HepG2 (cell line): ENCODE data around the gene CACNA1H.

Source experiments
- TF ChIP-seq, protein P1 (sequence below): sonication (generic); formaldehyde crosslinking; IDR thresholded peaks from 2 replicates; pipeline ENCODE4 v1.4.0; 2020; ENCODE audit warnings: missing genetic modification reagents; ENCODE audit errors: not compliant biosample characterization
- TF ChIP-seq, protein P2 (sequence below): IDR thresholded peaks from 2 replicates; pipeline ENCODE4 v1.4.0; 2020; ENCODE audit warnings: mild to moderate bottlenecking, missing genetic modification reagents

DNA sequence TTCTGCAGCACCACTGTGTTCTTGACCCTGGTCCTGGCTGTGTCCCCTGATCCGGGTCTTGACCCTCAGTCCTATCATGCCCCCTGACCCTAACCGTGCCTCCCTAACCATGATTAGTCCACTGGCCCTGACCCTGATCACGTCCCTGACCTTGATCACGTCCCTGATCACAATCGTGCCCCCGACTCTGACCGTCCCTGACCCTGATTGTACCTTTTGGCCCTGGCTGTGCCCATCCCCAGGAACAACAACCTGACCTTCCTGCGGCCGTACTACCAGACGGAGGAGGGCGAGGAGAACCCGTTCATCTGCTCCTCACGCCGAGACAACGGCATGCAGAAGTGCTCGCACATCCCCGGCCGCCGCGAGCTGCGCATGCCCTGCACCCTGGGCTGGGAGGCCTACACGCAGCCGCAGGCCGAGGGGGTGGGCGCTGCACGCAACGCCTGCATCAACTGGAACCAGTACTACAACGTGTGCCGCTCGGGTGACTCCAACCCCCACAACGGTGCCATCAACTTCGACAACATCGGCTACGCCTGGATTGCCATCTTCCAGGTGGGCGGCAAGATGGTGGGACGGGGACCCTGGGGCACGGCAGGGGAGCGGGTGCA lies 47.2 kb downstream of the CACNA1H start:
- TF ChIP-seq, protein P1, sequence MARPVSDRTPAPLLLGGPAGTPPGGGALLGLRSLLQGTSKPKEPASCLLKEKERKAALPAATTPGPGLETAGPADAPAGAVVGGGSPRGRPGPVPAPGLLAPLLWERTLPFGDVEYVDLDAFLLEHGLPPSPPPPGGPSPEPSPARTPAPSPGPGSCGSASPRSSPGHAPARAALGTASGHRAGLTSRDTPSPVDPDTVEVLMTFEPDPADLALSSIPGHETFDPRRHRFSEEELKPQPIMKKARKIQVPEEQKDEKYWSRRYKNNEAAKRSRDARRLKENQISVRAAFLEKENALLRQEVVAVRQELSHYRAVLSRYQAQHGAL (CRISPR knock-in tag), result no peak
- TF ChIP-seq, protein P2, sequence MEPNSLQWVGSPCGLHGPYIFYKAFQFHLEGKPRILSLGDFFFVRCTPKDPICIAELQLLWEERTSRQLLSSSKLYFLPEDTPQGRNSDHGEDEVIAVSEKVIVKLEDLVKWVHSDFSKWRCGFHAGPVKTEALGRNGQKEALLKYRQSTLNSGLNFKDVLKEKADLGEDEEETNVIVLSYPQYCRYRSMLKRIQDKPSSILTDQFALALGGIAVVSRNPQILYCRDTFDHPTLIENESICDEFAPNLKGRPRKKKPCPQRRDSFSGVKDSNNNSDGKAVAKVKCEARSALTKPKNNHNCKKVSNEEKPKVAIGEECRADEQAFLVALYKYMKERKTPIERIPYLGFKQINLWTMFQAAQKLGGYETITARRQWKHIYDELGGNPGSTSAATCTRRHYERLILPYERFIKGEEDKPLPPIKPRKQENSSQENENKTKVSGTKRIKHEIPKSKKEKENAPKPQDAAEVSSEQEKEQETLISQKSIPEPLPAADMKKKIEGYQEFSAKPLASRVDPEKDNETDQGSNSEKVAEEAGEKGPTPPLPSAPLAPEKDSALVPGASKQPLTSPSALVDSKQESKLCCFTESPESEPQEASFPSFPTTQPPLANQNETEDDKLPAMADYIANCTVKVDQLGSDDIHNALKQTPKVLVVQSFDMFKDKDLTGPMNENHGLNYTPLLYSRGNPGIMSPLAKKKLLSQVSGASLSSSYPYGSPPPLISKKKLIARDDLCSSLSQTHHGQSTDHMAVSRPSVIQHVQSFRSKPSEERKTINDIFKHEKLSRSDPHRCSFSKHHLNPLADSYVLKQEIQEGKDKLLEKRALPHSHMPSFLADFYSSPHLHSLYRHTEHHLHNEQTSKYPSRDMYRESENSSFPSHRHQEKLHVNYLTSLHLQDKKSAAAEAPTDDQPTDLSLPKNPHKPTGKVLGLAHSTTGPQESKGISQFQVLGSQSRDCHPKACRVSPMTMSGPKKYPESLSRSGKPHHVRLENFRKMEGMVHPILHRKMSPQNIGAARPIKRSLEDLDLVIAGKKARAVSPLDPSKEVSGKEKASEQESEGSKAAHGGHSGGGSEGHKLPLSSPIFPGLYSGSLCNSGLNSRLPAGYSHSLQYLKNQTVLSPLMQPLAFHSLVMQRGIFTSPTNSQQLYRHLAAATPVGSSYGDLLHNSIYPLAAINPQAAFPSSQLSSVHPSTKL, result no peak
